Loucy (cell line): ENCODE measurements around the gene CHI3L2.

Source experiments
- CTCF ChIP-seq: fragments of 200-600 bp; sonication (generic); conservative IDR thresholded peaks from 2 replicates; pipeline ENCODE4 v1.5.1; 2014; ENCODE audit warnings: mild to moderate bottlenecking, antibody characterized with exemption, low read length
- EZH2phosphoT487 ChIP-seq: fragments of 200-600 bp; IDR thresholded peaks from 2 replicates; pipeline ENCODE4 v1.6.1; 2018; ENCODE audit warnings: antibody characterized with exemption, mild to moderate bottlenecking, moderate library complexity, borderline replicate concordance

- TF ChIP-seq CTCF (no peak), EZH2phosphoT487 (no peak)
Measured at GRCh38 chr1:111225717-111226400, 1.7 kb upstream of the CHI3L2 start.
